Fibroblast of skin of right biceps (primary cell): ENCODE data around the gene DCUN1D3.
"Not testable (repeated sequence)": the region's sequence is repeated elsewhere in the genome, so short reads cannot be mapped to it uniquely, and the experiment has no call there.

Experiments
- DNase-seq: peaks from one replicate; pipeline ENCODE4 v3.0.0-alpha.2; 2013

Gene DCUN1D3

GRCh38 chr16:20886320-20886719, 13.8 kb downstream of the DCUN1D3 start:
- DNase-seq: no peak

GRCh38 chr16:20884240-20884556, 16.0 kb downstream of the DCUN1D3 start:
- peak; percentile 81 for DNase-seq

- DNase-seq: no peak
Measured at GRCh38 chr16:20883554-20884239, 16.5 kb downstream of the DCUN1D3 start.

GRCh38 chr16:20881503-20881878, 18.7 kb downstream of the DCUN1D3 start:
- no peak for DNase-seq

GRCh38 chr16:20880867-20881502, 19.2 kb downstream of the DCUN1D3 start:
- no peak for DNase-seq

GRCh38 chr16:20879175-20880040, 20.8 kb downstream of the DCUN1D3 start:
- DNase-seq: peak; percentile 63

GRCh38 chr16:20878682-20879147, 21.4 kb downstream of the DCUN1D3 start:
- DNase-seq: no peak

GRCh38 chr16:20875355-20875650, 24.9 kb downstream of the DCUN1D3 start:
- DNase-seq: no peak

- DNase-seq: peak; percentile 75
Measured at GRCh38 chr16:20874088-20874581, 26.0 kb downstream of the DCUN1D3 start.

GRCh38 chr16:20873331-20873730, 26.8 kb downstream of the DCUN1D3 start:
- DNase-seq: no peak

GRCh38 chr16:20871941-20872815, 28.0 kb downstream of the DCUN1D3 start:
- DNase-seq: no peak

GRCh38 chr16:20871258-20871657, 28.9 kb downstream of the DCUN1D3 start:
- DNase-seq: no peak

GRCh38 chr16:20870122-20870820, 29.9 kb downstream of the DCUN1D3 start:
- DNase-seq: no peak

- no peak for DNase-seq
Measured at GRCh38 chr16:20868890-20869289, 31.3 kb downstream of the DCUN1D3 start.

- DNase-seq: no peak
Measured at GRCh38 chr16:20867585-20867984, 32.6 kb downstream of the DCUN1D3 start.

GRCh38 chr16:20866801-20867200, 33.4 kb downstream of the DCUN1D3 start:
- no peak for DNase-seq

GRCh38 chr16:20866145-20866772, 33.9 kb downstream of the DCUN1D3 start:
- DNase-seq: peak; percentile 81

GRCh38 chr16:20865420-20866131, 34.6 kb downstream of the DCUN1D3 start:
- peak; percentile 58 for DNase-seq

GRCh38 chr16:20864376-20864775, 35.8 kb downstream of the DCUN1D3 start:
- not testable (repeated sequence) for DNase-seq

- no peak for DNase-seq
Measured at GRCh38 chr16:20862162-20862960, 37.8 kb downstream of the DCUN1D3 start.
